ENCODE measurements around the gene PPP1R3A. TPM values are rescaled to one million over a fixed set of nuclear protein-coding genes. Genes with fewer than 3 reads are reported as not detected.

Gene PPP1R3A
- total RNA-seq, 1 donor from 2014 or later: not detected

DNA sequence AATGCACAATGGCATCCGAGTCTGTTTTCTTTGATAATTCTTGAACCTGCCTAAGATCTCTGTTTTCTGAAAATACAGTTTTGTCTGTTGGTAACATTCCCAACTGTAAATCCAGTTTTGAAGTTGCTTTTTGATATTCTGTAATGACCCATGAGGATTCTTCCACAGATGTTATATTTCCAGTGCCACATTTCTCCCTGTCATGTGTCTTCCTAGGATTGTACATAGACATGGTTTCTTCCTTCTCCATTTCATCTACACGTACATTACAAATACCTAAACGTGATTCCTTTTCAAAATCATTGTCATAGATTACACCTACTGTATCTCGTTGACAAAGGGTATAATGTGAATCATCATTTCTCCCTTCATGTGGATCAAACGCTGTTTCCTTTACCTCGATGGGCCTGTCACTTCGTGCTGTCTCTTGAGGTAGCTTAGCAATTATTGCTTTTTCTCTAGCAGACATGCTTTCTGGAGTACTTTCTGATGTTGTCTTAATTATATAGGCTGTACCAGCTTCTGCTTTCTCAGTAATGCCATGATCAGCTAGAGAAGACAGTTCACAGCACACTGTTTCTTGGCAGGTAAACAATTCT lies 40.3 kb downstream of the PPP1R3A start:
- Histone ChIP-seq H3K4me1 (no peaks in the 10 kb centered on the region), H3K36me3 (no peaks in the 10 kb centered on the region), H3K27me3 (no peaks in the 10 kb centered on the region), H3K4me3 (no peak overlapping the region), H3K9me3 (no peaks in the 10 kb centered on the region), H3K27ac (no peak overlapping the region)
- no peak for ATAC-seq
- no peak for DNase-seq
- intact Hi-C loops (cut with DNase I): no loop called here
- TF ChIP-seq, protein P1, sequence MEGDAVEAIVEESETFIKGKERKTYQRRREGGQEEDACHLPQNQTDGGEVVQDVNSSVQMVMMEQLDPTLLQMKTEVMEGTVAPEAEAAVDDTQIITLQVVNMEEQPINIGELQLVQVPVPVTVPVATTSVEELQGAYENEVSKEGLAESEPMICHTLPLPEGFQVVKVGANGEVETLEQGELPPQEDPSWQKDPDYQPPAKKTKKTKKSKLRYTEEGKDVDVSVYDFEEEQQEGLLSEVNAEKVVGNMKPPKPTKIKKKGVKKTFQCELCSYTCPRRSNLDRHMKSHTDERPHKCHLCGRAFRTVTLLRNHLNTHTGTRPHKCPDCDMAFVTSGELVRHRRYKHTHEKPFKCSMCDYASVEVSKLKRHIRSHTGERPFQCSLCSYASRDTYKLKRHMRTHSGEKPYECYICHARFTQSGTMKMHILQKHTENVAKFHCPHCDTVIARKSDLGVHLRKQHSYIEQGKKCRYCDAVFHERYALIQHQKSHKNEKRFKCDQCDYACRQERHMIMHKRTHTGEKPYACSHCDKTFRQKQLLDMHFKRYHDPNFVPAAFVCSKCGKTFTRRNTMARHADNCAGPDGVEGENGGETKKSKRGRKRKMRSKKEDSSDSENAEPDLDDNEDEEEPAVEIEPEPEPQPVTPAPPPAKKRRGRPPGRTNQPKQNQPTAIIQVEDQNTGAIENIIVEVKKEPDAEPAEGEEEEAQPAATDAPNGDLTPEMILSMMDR (IDR thresholded peaks at IDR 0.05): no peak

DNA sequence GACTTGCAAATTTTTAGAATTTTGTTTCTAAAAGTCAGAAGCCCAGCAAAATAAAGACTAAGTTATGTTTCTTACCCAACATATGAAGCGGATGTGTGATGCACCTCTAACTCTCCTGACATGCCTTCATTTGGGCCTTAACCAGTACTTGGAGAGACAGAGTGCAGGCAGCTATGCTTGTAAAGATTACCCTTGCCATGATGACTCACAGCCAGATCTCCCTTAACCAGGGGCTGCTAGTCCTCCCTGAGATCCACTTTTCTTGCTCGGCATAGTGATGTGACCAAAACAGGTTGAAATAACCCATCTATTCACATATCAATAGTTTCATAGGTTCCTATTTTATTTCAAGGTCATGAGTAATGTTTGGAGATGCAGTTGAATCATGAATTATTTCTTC lies 43.6 kb downstream of the PPP1R3A start:
- H3K9me3 ChIP-seq: no peaks in the 10 kb centered on the region
- DNase-seq: no peak
- no peaks in the 10 kb centered on the region for H3K27me3 ChIP-seq
- no peak overlapping the region for H3K27ac ChIP-seq
- no peaks in the 10 kb centered on the region for H3K4me1 ChIP-seq
- no peaks in the 10 kb centered on the region for H3K36me3 ChIP-seq
- no peak for ATAC-seq
- no peak overlapping the region for H3K4me3 ChIP-seq
- TF ChIP-seq, protein P1 (IDR thresholded peaks at IDR 0.05): no peak
- intact Hi-C loops (cut with DNase I): no loop called here

DNA sequence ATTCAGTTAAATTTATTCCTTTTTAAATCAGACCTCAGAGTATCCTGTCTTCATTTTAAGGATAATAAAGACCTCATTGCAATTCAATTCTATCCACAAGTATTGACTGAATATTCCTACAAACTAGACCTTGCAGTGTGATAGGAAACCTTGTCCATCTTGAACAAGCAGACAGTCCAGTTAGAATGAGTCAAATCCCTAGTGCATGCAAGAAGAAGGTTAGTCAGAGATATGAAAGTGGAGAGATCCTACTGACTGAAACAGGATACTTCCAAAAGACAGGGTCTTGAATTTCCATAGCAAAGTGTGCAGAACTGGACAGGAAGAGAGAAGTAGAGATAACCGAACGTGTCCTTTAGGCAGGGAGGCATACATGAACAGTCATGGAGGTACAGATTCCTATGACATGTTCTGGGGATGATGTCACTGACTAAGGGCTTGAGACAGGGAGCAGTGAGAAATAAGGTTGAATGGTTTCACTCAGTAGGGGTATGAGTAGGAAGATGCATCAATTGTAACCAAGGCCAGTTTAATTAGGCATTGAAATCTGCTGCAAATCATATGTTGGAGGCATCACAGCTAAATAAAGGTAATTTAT lies 45.2 kb downstream of the PPP1R3A start:
- Histone ChIP-seq H3K9me3 (no peaks in the 10 kb centered on the region), H3K36me3 (no peaks in the 10 kb centered on the region), H3K4me3 (no peak overlapping the region), H3K27ac (no peak overlapping the region), H3K4me1 (no peaks in the 10 kb centered on the region), H3K27me3 (no peaks in the 10 kb centered on the region)
- TF ChIP-seq, protein P1 (IDR thresholded peaks at IDR 0.05): no peak
- intact Hi-C loops (cut with DNase I): no loop called here
- DNase-seq: no peak
- no peak for ATAC-seq

DNA sequence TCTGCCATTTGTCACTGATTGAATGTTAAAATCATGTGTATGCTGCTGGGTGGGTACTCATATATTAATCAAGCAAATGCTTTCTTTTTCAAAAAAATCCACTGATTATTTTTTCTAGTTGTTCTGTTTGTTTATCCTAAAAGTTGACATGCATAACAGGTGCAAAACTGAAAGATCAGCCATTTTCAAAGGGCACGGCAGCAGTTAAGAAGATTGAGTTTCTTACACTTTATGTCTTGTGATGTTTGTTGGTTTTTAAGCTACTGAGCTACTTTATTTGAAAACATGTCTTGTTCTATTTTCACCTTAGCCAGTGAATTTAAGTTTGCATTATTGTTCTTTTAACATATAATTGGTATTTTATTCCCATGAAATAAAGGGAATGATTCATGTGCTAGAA lies 45.8 kb downstream of the PPP1R3A start:
- ATAC-seq: no peak
- Histone ChIP-seq H3K27ac (no peak overlapping the region), H3K4me3 (no peak overlapping the region), H3K27me3 (no peaks in the 10 kb centered on the region), H3K4me1 (no peaks in the 10 kb centered on the region), H3K9me3 (no peaks in the 10 kb centered on the region), H3K36me3 (no peaks in the 10 kb centered on the region)
- TF ChIP-seq, protein P1 (IDR thresholded peaks at IDR 0.05): no peak
- intact Hi-C loops (cut with DNase I): no loop called here
- DNase-seq: no peak

DNA sequence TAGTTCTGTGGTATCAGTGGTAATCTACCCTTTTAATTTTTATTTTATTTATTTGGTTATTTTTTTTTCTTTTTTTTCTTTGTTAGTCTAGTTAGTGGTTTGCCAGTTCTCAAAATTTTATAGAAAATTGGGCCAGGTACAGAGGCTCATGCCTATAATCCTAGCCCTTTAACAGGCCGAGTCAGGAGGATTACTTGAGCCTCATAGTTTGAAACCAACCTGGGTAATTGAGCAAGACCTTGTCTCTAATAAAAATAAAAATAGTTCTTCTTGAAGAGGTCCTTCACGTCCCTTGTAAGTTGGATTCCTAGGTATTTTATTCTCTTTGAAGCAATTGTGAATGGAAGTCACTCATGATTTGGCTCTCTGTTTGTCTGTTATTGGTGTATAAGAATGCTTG lies 51.5 kb downstream of the PPP1R3A start:
- TF ChIP-seq, protein P1 (IDR thresholded peaks at IDR 0.05): no peak
- intact Hi-C loops (cut with DNase I): no loop called here
- Histone ChIP-seq H3K4me3 (no peak overlapping the region), H3K27me3 (no peaks in the 10 kb centered on the region), H3K27ac (no peak overlapping the region), H3K36me3 (no peaks in the 10 kb centered on the region), H3K9me3 (no peaks in the 10 kb centered on the region), H3K4me1 (no peaks in the 10 kb centered on the region)
- ATAC-seq (no peak), DNase-seq (no peak)
